Endothelial cell of umbilical vein (primary cell): ENCODE data around the gene RTN4. TPM values are rescaled to one million over a fixed set of nuclear protein-coding genes. Genes with fewer than 3 reads are reported as not detected.

Experiments used
- BruUV-seq: library from RNA; stranded (reverse); fragments of 400-500 nt; replicated peaks from 2 replicates; lab custom pipeline; 2021; lab: Mats Ljungman, UMichigan
- CTCF ChIA-PET: fragments of 300-600, 350-600 bp; sonication (Branson Sonifier 250); formaldehyde crosslinking; loops from one replicate; lab custom pipeline; 2021; ENCODE audit warnings: antibody characterized with exemption, inconsistent platforms; lab: Charles Lee
- POLR2A ChIA-PET: fragments of 300-600, 350-600 bp; sonication (Branson Sonifier 250); formaldehyde crosslinking; loops from one replicate; lab custom pipeline; 2021; ENCODE audit warnings: antibody characterized with exemption, inconsistent platforms; lab: Charles Lee
- DNase-seq: peaks from one replicate; pipeline ENCODE4 v3.0.0-alpha.2; 2011; ENCODE audit warnings: low read depth, low spot score
- FAIRE-seq: peaks from 2 replicates; lab custom pipeline; 2011; peaks lifted over from hg19 to GRCh38; lab: Jason Lieb, UNC
- H2AFZ ChIP-seq: 2 replicates; pipeline ENCODE4 v1.6.0; 2012; ENCODE audit warnings: low read depth, low read length, control low read depth, inconsistent platforms
- H3K27ac ChIP-seq: 2 replicates; pipeline ENCODE4 v1.5.1; 2011; ENCODE audit warnings: low read depth, mild to moderate bottlenecking, control low read depth, low read length, moderate library complexity; ENCODE audit not compliant: insufficient read depth
- H3K27me3 ChIP-seq, 2 experiments: 2 replicates each; pipeline versions ENCODE4 v1.6.0 to v1.6.1; 2011; ENCODE audit warnings: low read length in 2 of 2, mixed read lengths in 1 of 2; ENCODE audit not compliant: control insufficient read depth in 2 of 2, insufficient read depth in 2 of 2
- H3K36me3 ChIP-seq, 2 experiments: 2 replicates in 1 of 2; 3 replicates in 1 of 2; pipeline ENCODE4 v1.5.1; 2011; ENCODE audit warnings: low read length in 2 of 2, mild to moderate bottlenecking in 1 of 2, moderate library complexity in 1 of 2; ENCODE audit not compliant: control insufficient read depth in 2 of 2, insufficient read depth in 2 of 2; ENCODE audit errors: extremely low read depth in 1 of 2
- H3K4me1 ChIP-seq: 3 replicates; pipeline ENCODE4 v1.5.1; 2011; ENCODE audit warnings: mild to moderate bottlenecking, low read length; ENCODE audit not compliant: control insufficient read depth, insufficient read depth; ENCODE audit errors: extremely low read depth
- H3K4me2 ChIP-seq: 2 replicates; pipeline ENCODE4 v1.6.1; 2011; ENCODE audit warnings: low read length, control low read depth, mixed read lengths; ENCODE audit not compliant: insufficient read depth
- H3K4me3 ChIP-seq, 3 experiments: fragments of 200-600 bp in 1 of 3; sonication (generic), shearing (Covaris generic) in 1 of 3; replicated peaks in 1 of 3; 2 replicates each; pipeline ENCODE4 v1.5.1; 2011 to 2016; ENCODE audit warnings: control low read depth in 3 of 3, low read length in 3 of 3, mild to moderate bottlenecking in 2 of 3, inconsistent platforms in 1 of 3, low read depth in 1 of 3, moderate library complexity in 1 of 3; ENCODE audit not compliant: insufficient read depth in 1 of 3
- H3K79me2 ChIP-seq: 2 replicates; pipeline ENCODE4 v1.6.0; 2012; ENCODE audit warnings: low read length, inconsistent platforms; ENCODE audit not compliant: control insufficient read depth, insufficient read depth
- H3K9ac ChIP-seq: replicated peaks from 2 replicates; pipeline ENCODE3; 2011; ENCODE audit warnings: low read length, control low read depth; ENCODE audit not compliant: insufficient read depth; ENCODE audit errors: extremely low read depth
- H3K9me1 ChIP-seq: replicated peaks from 3 replicates; pipeline ENCODE4 v1.6.0; 2011; ENCODE audit warnings: mild to moderate bottlenecking, low read length; ENCODE audit not compliant: control insufficient read depth, insufficient read depth; ENCODE audit errors: extremely low read depth
- H3K9me3 ChIP-seq: replicated peaks from 2 replicates; pipeline ENCODE4 v1.5.1; 2012; ENCODE audit warnings: low read length, inconsistent platforms; ENCODE audit not compliant: control insufficient read depth, insufficient read depth
- H4K20me1 ChIP-seq: replicated peaks from 2 replicates; pipeline ENCODE3; 2011; ENCODE audit warnings: mild to moderate bottlenecking, low read length; ENCODE audit not compliant: control insufficient read depth, insufficient read depth; ENCODE audit errors: extremely low read depth
- EZH2 ChIP-seq: IDR thresholded peaks from 2 replicates; pipeline ENCODE4 v1.6.1; 2012; ENCODE audit warnings: borderline replicate concordance, low read depth, mild to moderate bottlenecking, moderate library complexity, low read length, inconsistent platforms; ENCODE audit not compliant: severe bottlenecking
- FOS ChIP-seq: IDR thresholded peaks from 2 replicates; pipeline ENCODE4 v1.6.1; 2011; ENCODE audit warnings: mild to moderate bottlenecking, low read length, moderate library complexity, borderline replicate concordance; ENCODE audit not compliant: insufficient read depth
- GATA2 ChIP-seq: IDR thresholded peaks from 2 replicates; pipeline ENCODE4 v1.7.0; 2011; ENCODE audit warnings: low read depth, mild to moderate bottlenecking, moderate library complexity, mixed read lengths, low read length; ENCODE audit not compliant: insufficient read length, insufficient read depth
- JUN ChIP-seq: IDR thresholded peaks from 2 replicates; pipeline ENCODE4 v1.6.1; 2011; ENCODE audit warnings: borderline replicate concordance, low read depth; ENCODE audit not compliant: insufficient read length, insufficient read depth
- MYC ChIP-seq: IDR thresholded peaks from one replicate; pipeline ENCODE4 v1.6.1; 2011; ENCODE audit warnings: mild to moderate bottlenecking, low read depth, low read length
- POLR2A ChIP-seq: IDR thresholded peaks from 2 replicates; pipeline ENCODE4 v1.6.1; 2012; ENCODE audit warnings: low read depth, mild to moderate bottlenecking, control low read depth, low read length
- POLR2AphosphoS5 ChIP-seq: IDR thresholded peaks from 2 replicates; pipeline ENCODE4 v1.6.1; 2012; ENCODE audit warnings: low read depth, mild to moderate bottlenecking, control low read depth, low read length, moderate library complexity; ENCODE audit not compliant: insufficient read depth
- dilution Hi-C: fragments of 300-500 bp; cut with MboI; formaldehyde crosslinking; loops from one replicate; pipeline ENCODE4 v1.15.0; 2019; ENCODE audit warnings: low sequenced_read_pairs; ENCODE audit not compliant: extremely low pct_ligation_motif_present
- intact Hi-C: fragments of 100-400 bp; cut with micrococcal nuclease; formaldehyde crosslinking; loops from one replicate; pipeline ENCODE4 v1.10.0; 2022
- polyA plus RNA-seq, 4 experiments: library from polyadenylated mRNA; depleted of rRNA in 3 of 4; stranded (reverse) in 3 of 4; unstranded in 1 of 4; fragments of >200 nt; gene quantifications; 2 replicates each; pipeline versions ENCODE4 v1.2.1 to v1.2.3, GENCODE V29; 2011 to 2012; ENCODE audit warnings: missing spikeins in 1 of 4
- total RNA-seq: library from RNA; stranded (reverse); gene quantifications from 2 replicates; pipeline ENCODE4 v1.2.3, GENCODE V29; 2021
- TF ChIP-seq, protein P1 (sequence below): IDR thresholded peaks from 2 replicates; pipeline ENCODE4 v1.6.1; 2011; ENCODE audit not compliant: insufficient read depth, insufficient read length
- TF ChIP-seq, protein P2 (sequence below), 2 donors: IDR thresholded peaks; 1 replicate in 1 of 2; 2 replicates in 1 of 2; pipeline ENCODE4 v1.5.1; 2011; ENCODE audit warnings: low read length in 2 of 2, mild to moderate bottlenecking in 2 of 2, moderate library complexity in 2 of 2, control low read depth in 1 of 2, inconsistent platforms in 1 of 2, low read depth in 1 of 2; ENCODE audit not compliant: insufficient read depth in 1 of 2; ENCODE audit errors: extremely low read depth in 1 of 2

RTN4 gene
- total and polyA plus RNA-seq, 2 donors (not counting 3 experiments of a cell fraction or from before 2014, with no cell fraction given), result 253 to 486 TPM

- H3K9ac ChIP-seq, result no peak overlapping the region
- no peaks in the 10 kb centered on the region for H3K36me3 ChIP-seq
- no peak overlapping the region for H3K4me2 ChIP-seq
- FAIRE-seq, result no peak
- DNase-seq, result no peak
- POLR2A ChIA-PET, result no interaction called here
- dilution Hi-C loops (no loop called here), intact Hi-C loops (no loop called here)
- TF ChIP-seq JUN, result no peak
- no peak overlapping the region for H3K4me3 ChIP-seq
- CTCF ChIA-PET, result interaction anchor here (1.0 to 2.2 kb wide), 4 partner anchors 9 to 90 kb away, joined by 4 to 8 read pairs (median 6); no protein-coding TSS in a partner anchor
- no peaks in the 10 kb centered on the region for H3K9me1 ChIP-seq
- no peaks in the 10 kb centered on the region for H3K27me3 ChIP-seq
- H3K9me3 ChIP-seq, result no peaks in the 10 kb centered on the region
- no peak overlapping the region for H3K27ac ChIP-seq
- no peaks in the 10 kb centered on the region for H3K79me2 ChIP-seq
- BruUV-seq, result no TSS peak
- H4K20me1 ChIP-seq, result no peaks in the 10 kb centered on the region
- peaks cover 6% of the 10 kb centered on the region for H3K4me1 ChIP-seq
- H2AFZ ChIP-seq, result no peak overlapping the region
Observed at GRCh38 chr2:55057474-55057873, 7.2 kb upstream of the RTN4 start.

- ChIA-PET POLR2A (no interaction called here), CTCF (no interaction called here)
- Histone ChIP-seq H3K27ac (no peak overlapping the region), H3K9me1 (no peaks in the 10 kb centered on the region), H3K36me3 (no peaks in the 10 kb centered on the region), H4K20me1 (no peaks in the 10 kb centered on the region), H3K4me2 (no peak overlapping the region), H3K4me1 (peaks cover 17% of the 10 kb centered on the region), H3K9ac (no peak overlapping the region), H3K79me2 (peaks cover 2% of the 10 kb centered on the region), H3K27me3 (no peaks in the 10 kb centered on the region), H3K4me3 (no peak overlapping the region), H2AFZ (no peak overlapping the region), H3K9me3 (no peaks in the 10 kb centered on the region)
- dilution Hi-C loops, result no loop called here
- no peak for TF ChIP-seq POLR2A
- TF ChIP-seq POLR2AphosphoS5, result no peak
- no peak for TF ChIP-seq EZH2
- no peak for TF ChIP-seq FOS
- TF ChIP-seq, protein P1, sequence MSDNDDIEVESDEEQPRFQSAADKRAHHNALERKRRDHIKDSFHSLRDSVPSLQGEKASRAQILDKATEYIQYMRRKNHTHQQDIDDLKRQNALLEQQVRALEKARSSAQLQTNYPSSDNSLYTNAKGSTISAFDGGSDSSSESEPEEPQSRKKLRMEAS, result no peak
- TF ChIP-seq MYC, result no peak
- TF ChIP-seq JUN, result no peak
- TF ChIP-seq GATA2, result no peak
- TF ChIP-seq, protein P2, sequence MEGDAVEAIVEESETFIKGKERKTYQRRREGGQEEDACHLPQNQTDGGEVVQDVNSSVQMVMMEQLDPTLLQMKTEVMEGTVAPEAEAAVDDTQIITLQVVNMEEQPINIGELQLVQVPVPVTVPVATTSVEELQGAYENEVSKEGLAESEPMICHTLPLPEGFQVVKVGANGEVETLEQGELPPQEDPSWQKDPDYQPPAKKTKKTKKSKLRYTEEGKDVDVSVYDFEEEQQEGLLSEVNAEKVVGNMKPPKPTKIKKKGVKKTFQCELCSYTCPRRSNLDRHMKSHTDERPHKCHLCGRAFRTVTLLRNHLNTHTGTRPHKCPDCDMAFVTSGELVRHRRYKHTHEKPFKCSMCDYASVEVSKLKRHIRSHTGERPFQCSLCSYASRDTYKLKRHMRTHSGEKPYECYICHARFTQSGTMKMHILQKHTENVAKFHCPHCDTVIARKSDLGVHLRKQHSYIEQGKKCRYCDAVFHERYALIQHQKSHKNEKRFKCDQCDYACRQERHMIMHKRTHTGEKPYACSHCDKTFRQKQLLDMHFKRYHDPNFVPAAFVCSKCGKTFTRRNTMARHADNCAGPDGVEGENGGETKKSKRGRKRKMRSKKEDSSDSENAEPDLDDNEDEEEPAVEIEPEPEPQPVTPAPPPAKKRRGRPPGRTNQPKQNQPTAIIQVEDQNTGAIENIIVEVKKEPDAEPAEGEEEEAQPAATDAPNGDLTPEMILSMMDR (IDR thresholded peaks at IDR 0.05; ENCODE audit: extremely low read depth in 1 of 2, insufficient read depth in 1 of 2, low read depth in 1 of 2, low read length in 2 of 2), result no peak
- no peak for DNase-seq
- FAIRE-seq, result no peak
- no TSS peak for BruUV-seq
- intact Hi-C loops, result no loop called here
Observed at GRCh38 chr2:55056024-55056521, 5.8 kb upstream of the RTN4 start.
